ENCODE results near the gene SLC38A10. TPM values are rescaled to one million over a fixed set of nuclear protein-coding genes. Genes with fewer than 3 reads are reported as not detected.
A peak's percentile ranks its signal among the peaks of the same experiment; 100 is the strongest.

SLC38A10 gene
- total RNA-seq, 2 experiments from 2014 or later, result 68.0 to 71.3 TPM

DNA sequence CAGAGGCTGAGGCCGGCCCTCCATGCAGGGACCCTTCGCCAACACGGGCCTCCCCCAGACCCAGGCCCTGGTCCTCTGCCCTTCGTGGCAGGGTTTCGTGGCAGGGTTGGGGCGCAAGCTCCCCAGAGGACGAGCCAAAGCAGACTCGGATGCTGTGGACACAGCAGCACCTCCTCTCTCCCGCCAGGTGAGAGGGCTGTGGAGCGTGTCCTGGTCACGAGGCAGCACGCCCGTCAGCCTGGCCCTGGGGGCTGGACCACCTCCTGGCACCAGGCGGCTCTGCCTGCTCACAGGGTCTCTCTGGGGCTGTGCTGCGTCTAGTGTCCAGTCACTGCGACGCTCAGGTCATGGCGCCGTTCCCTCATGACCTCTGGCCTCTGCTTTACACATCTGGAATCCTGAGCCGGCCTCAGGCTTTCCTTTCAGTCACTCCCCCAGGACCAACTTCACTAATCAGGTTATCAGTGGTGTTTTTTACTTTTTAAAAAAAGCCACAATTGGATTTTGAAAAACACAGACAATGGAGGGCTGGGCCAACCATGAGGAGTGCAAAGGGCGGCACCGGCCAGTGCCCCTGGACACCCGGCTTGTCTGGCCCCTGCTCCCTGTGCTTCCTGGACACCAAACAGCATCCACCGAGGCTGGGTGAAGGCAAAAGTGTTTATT is 50.6 kb downstream of the SLC38A10 start:
- H3K4me1 Mint-ChIP-seq, result peaks cover 18% of the 10 kb centered on the region
- H3K27me3 Mint-ChIP-seq, result no peaks in the 10 kb centered on the region
- no peaks in the 10 kb centered on the region for H3K9me3 Mint-ChIP-seq
- H3K27ac Mint-ChIP-seq, result no peak overlapping the region
- peaks cover 5% of the 10 kb centered on the region for H3K36me3 Mint-ChIP-seq
- ATAC-seq (ENCODE audit: low read depth) (no peak), DNase-seq (no peak)
- POLR2A ChIA-PET, result interaction anchor here (0.6 kb wide), 1 partner anchor 224 kb away, joined by 3 read pairs; no protein-coding TSS in a partner anchor
- no peak overlapping the region for H3K4me3 Mint-ChIP-seq

DNA sequence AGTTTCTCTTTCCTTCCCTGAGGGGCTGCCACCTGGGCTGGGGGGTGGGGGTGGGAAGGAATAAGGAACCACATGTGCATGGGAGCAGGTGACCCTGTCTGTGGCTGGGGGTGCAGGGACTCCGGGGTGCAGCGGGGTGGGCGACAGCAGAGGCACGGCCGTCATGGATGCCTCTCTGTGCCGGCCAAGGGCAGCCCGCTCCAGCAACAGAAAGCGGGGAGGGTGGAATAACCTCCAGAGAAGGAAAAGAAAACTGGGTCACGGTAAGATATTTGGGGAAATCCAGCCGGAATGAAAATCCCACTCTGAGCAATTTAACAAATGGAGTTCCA is 51.8 kb downstream of the SLC38A10 start:
- Mint-ChIP-seq H3K4me1 (peaks cover 18% of the 10 kb centered on the region), H3K9me3 (no peaks in the 10 kb centered on the region), H3K27me3 (no peaks in the 10 kb centered on the region), H3K4me3 (no peak overlapping the region), H3K27ac (no peak overlapping the region), H3K36me3 (peaks cover 5% of the 10 kb centered on the region)
- no peak for DNase-seq
- POLR2A ChIA-PET, result no interaction called here
- no peak for ATAC-seq (ENCODE audit: low read depth)

DNA sequence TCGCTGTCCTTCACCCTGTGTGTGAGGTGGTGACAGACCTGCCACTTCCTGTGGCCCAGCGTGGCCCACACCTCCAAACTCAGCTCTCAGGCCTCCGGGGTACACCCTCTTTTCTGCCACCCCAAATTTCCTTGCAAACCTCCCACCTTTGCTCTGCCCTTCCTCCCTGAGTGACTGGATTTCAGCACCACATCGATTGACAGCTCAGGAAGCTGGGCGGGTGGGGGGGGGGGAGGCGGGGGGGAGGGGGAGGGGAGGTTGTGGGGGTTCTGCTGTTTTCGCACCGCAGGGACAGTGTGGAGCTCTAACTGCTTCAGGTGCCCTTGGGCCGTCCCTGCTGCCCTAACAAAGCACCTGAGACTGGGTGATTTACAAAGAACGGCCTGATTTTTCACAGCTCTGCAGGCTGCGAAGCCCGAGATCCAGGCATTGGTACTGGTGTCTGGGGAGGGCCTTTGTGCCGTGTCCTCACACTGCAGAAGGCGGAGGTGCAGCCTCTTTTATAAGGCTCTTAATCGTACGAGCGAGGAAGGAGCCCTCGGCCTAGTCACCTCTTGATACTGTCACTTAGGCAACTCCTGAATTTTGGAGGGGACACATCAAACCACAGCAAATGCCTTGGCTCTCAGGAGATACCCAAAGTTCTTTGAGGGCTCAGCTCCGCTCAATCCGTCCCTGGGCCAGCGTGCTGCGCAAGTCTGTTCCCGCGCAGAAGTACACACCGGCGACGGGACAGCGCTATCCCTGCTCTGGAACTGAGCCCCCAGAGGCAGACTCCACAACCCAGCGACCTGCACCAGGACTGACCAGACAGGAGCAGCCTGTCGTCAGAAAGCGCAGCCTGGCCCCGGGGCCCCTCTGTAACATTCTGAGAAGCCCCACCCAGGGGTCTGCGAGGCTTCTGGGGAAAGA is 52.4 kb downstream of the SLC38A10 start:
- DNase-seq, result no peak
- H3K4me3 Mint-ChIP-seq, result peak overlapping the region; percentile 28
- H3K36me3 Mint-ChIP-seq, result peaks cover 5% of the 10 kb centered on the region
- POLR2A ChIA-PET, result no interaction called here
- ATAC-seq (ENCODE audit: low read depth), result no peak
- H3K4me1 Mint-ChIP-seq, result peaks cover 23% of the 10 kb centered on the region
- H3K27ac Mint-ChIP-seq, result no peak overlapping the region
- H3K27me3 Mint-ChIP-seq, result no peaks in the 10 kb centered on the region
- H3K9me3 Mint-ChIP-seq, result no peaks in the 10 kb centered on the region

DNA sequence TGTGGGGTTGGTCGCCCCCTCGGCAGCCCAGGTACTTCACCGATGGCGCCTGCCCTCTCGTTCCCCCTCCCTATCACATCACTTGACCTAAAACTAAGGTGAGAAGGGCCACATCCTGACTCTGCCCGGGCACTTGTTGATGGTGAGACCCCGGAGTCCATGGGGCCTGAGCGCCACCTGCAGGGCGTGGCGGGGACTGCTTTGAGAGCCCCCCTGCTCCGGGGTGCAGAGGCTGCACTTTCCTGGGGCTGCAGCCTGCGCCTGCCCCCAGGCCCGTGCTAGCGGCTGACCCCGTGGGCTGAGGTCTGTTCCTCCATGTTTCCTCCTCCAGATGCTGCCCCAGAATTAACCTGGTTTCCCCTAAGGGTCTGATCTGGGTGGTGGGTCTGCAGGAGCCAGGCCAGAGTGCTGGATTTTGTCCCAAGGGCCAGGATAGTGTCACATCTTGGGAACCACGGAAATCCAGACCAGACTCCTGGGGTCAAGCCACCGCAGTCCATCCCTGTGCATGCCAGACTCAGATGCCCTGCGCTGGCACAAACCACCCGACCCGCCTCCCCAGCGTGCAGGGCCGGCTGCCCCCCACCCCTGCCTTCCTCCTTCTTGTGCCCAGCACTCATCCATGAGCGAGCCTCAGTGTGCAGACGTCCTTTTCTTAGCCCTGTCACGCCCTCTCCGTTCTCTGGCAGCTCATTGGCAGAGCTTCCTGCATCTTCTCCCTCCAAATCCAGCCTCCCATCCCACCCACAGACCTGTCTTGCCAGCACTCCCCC is 53.3 kb downstream of the SLC38A10 start:
- no peak for ATAC-seq (ENCODE audit: low read depth)
- Mint-ChIP-seq H3K27ac (no peak overlapping the region), H3K4me1 (peaks cover 30% of the 10 kb centered on the region), H3K4me3 (peak overlapping the region; percentile 28), H3K9me3 (no peaks in the 10 kb centered on the region), H3K36me3 (peaks cover 5% of the 10 kb centered on the region), H3K27me3 (no peaks in the 10 kb centered on the region)
- POLR2A ChIA-PET, result no interaction called here
- peak; percentile 84 for DNase-seq

GRCh38 chr17:81241203-81241602 is 53.9 kb downstream of the SLC38A10 start:
- H3K36me3 Mint-ChIP-seq, result peaks cover 5% of the 10 kb centered on the region
- POLR2A ChIA-PET, result no interaction called here
- peaks cover 30% of the 10 kb centered on the region for H3K4me1 Mint-ChIP-seq
- DNase-seq (no peak), ATAC-seq (ENCODE audit: low read depth) (no peak)
- H3K9me3 Mint-ChIP-seq, result no peaks in the 10 kb centered on the region
- peak overlapping the region; percentile 50 for H3K27ac Mint-ChIP-seq
- peak overlapping the region; percentile 52 for H3K4me3 Mint-ChIP-seq
- H3K27me3 Mint-ChIP-seq, result no peaks in the 10 kb centered on the region

- POLR2A ChIA-PET, result no interaction called here
- H3K36me3 Mint-ChIP-seq, result peaks cover 5% of the 10 kb centered on the region
- peaks cover 30% of the 10 kb centered on the region for H3K4me1 Mint-ChIP-seq
- peak overlapping the region; percentile 93 for H3K4me3 Mint-ChIP-seq
- no peaks in the 10 kb centered on the region for H3K9me3 Mint-ChIP-seq
- H3K27me3 Mint-ChIP-seq, result no peaks in the 10 kb centered on the region
- DNase-seq (no peak), ATAC-seq (ENCODE audit: low read depth) (no peak)
- H3K27ac Mint-ChIP-seq, result peak overlapping the region; percentile 50
Measured at GRCh38 chr17:81240761-81241160, 54.3 kb downstream of the SLC38A10 start.

- H3K36me3 Mint-ChIP-seq, result peaks cover 5% of the 10 kb centered on the region
- ATAC-seq (ENCODE audit: low read depth) (no peak), DNase-seq (peak; percentile 53)
- POLR2A ChIA-PET, result interaction anchor here (0.6 to 2.4 kb wide), 8 partner anchors 13 to 1174 kb away, joined by 3 to 26 read pairs (median 4); partner anchors contain the start of genes CEP131, FAAP100 and SLC38A10
- peaks cover 30% of the 10 kb centered on the region for H3K4me1 Mint-ChIP-seq
- no peaks in the 10 kb centered on the region for H3K27me3 Mint-ChIP-seq
- peak overlapping the region; percentile 93 for H3K4me3 Mint-ChIP-seq
- H3K9me3 Mint-ChIP-seq, result no peaks in the 10 kb centered on the region
- H3K27ac Mint-ChIP-seq, result peak overlapping the region; percentile 91
Measured at GRCh38 chr17:81239714-81240555, 55.2 kb downstream of the SLC38A10 start.

- no peaks in the 10 kb centered on the region for H3K27me3 Mint-ChIP-seq
- peak within 1 kb of the TSS; percentile 93 for H3K4me3 Mint-ChIP-seq
- peak within 1 kb of the TSS; percentile 91 for H3K27ac Mint-ChIP-seq
- peak; percentile 93 for DNase-seq
- H3K4me1 Mint-ChIP-seq, result peaks cover 31% of the 10 kb centered on the region
- peaks cover 5% of the 10 kb centered on the region for H3K36me3 Mint-ChIP-seq
- peak; percentile 98 for ATAC-seq (ENCODE audit: low read depth)
- POLR2A ChIA-PET, result interaction anchor here (0.6 to 2.4 kb wide), 11 partner anchors 12 to 898 kb away, joined by 3 to 26 read pairs (median 4); partner anchors contain the start of genes CEP131, FAAP100 and SLC38A10
- no peaks in the 10 kb centered on the region for H3K9me3 Mint-ChIP-seq
Measured at GRCh38 chr17:81238815-81239713, 56.0 kb downstream of the SLC38A10 start, which contains the start of the genes NDUFAF8 and TEPSIN. Gene NDUFAF8 (plus strand): TSS chr17:81239318. CDS start chr17:81239364, 46 bp downstream. Gene TEPSIN (minus strand): TSS chr17:81239055. CDS start chr17:81239033, 22 bp downstream.

DNA sequence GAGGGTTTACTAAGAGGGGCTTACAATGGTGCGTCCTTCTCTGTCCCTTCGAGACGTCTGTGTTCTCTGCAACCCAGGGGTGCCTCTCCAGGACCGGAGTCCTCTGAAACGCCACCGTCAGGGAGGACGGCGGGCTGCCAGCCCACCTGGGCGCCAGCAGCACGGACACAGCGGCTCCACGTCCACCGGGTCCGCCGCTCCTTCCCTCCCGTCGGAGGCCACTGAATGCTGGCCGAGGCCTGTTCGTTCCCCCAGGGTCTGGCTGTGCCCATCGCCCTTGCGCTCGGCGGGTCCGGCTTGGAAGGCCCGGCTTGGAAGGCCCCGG is 56.7 kb downstream of the SLC38A10 start:
- DNase-seq (no peak), ATAC-seq (ENCODE audit: low read depth) (no peak)
- Mint-ChIP-seq H3K9me3 (no peaks in the 10 kb centered on the region), H3K4me3 (peak overlapping the region; percentile 88), H3K27ac (no peak overlapping the region), H3K4me1 (peaks cover 31% of the 10 kb centered on the region), H3K36me3 (peaks cover 5% of the 10 kb centered on the region), H3K27me3 (no peaks in the 10 kb centered on the region)
- POLR2A ChIA-PET, result interaction anchor here (0.6 to 2.4 kb wide), 10 partner anchors 11 to 314 kb away, joined by 3 to 26 read pairs (median 4); partner anchors contain the start of genes CEP131, FAAP100 and SLC38A10

- Mint-ChIP-seq H3K4me1 (peaks cover 31% of the 10 kb centered on the region), H3K27ac (no peak overlapping the region)
- POLR2A ChIA-PET, result interaction anchor here (0.6 to 2.4 kb wide), 5 partner anchors 13 to 271 kb away, joined by 3 to 26 read pairs (median 4); partner anchors contain the start of gene CEP131
Measured at GRCh38 chr17:81237591-81238489, 57.3 kb downstream of the SLC38A10 start.

DNA sequence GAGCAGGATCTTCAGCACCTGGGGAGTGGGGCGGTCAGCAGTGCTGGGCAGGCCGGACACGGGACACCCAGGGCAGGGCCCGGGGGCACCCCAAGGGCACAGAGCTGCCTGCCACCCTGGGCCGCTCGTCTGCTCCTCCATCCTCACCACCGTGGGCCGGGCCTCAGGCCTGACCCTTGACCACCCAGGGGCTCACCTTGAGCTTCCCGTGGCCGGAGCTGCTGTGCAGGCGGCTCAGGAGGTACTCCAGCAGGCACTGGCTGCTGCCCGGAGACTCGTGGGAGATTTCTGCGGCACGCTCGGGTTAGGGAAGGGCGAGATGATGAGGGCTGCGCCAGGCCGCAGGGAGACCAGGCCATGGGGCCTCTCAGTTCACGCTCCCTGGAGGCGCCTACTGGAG is 58.3 kb downstream of the SLC38A10 start:
- Mint-ChIP-seq H3K4me1 (peaks cover 27% of the 10 kb centered on the region), H3K27me3 (no peaks in the 10 kb centered on the region), H3K4me3 (no peak overlapping the region), H3K36me3 (peaks cover 2% of the 10 kb centered on the region), H3K27ac (no peak overlapping the region), H3K9me3 (no peaks in the 10 kb centered on the region)
- DNase-seq (no peak), ATAC-seq (ENCODE audit: low read depth) (no peak)
- POLR2A ChIA-PET, result no interaction called here

More at GRCh38 chr17:81237591-81238489, 57.3 kb downstream of the SLC38A10 start:
- no peaks in the 10 kb centered on the region for H3K27me3 Mint-ChIP-seq
- ATAC-seq (ENCODE audit: low read depth), result no peak
- H3K36me3 Mint-ChIP-seq, result peaks cover 5% of the 10 kb centered on the region
- H3K4me3 Mint-ChIP-seq, result peak overlapping the region; percentile 88
- H3K9me3 Mint-ChIP-seq, result no peaks in the 10 kb centered on the region
- DNase-seq, result no peak

Data from activated naive CD8-positive, alpha-beta T cell treated with anti-CD3 and anti-CD28 coated beads, Interleukin-2, amount 10 ng/mL, durations not matched to agents 7 days and 5 days (primary cell).